Measurements from ENCODE around the gene UBE2D4.

- no peak for TF ChIP-seq POLR2AphosphoS5 (IDR thresholded peaks at IDR 0.05; ENCODE audit: low read depth, low read length)
- no peak for TF ChIP-seq TAF1 (IDR thresholded peaks at IDR 0.05; ENCODE audit: borderline replicate concordance, insufficient read depth, low read length)
- TF ChIP-seq SIN3A (IDR thresholded peaks at IDR 0.05; ENCODE audit: borderline replicate concordance, insufficient read depth, low read length): no peak
These were observed 46.8 kb upstream of the UBE2D4 start for GRCh38 chr7:43879477-43879876.
